Memory B cell (primary cell): ENCODE data around the gene CREB3L2.

Experiments used
- ATAC-seq: fragments of 150-1000 bp; cut with Tn5 transposase; 2 replicates; pipeline ENCODE4 v1.10.0; 2021; ENCODE audit warnings: low read depth, mild to moderate bottlenecking, moderate library complexity
- DNase-seq, 2 donors: peaks; one replicate each; pipeline ENCODE4 v3.0.0; 2022; ENCODE audit warnings: low spot score in 2 of 2
- H3K27ac Mint-ChIP-seq: one replicate; pipeline ENCODE4 v1.8.0; 2022; ENCODE audit warnings: mild to moderate bottlenecking, moderate library complexity, mixed read lengths
- H3K27me3 Mint-ChIP-seq: one replicate; pipeline ENCODE4 v1.8.0; 2022; ENCODE audit warnings: mixed read lengths
- H3K36me3 Mint-ChIP-seq: one replicate; pipeline ENCODE4 v1.8.0; 2022; ENCODE audit warnings: mild to moderate bottlenecking, mixed read lengths
- H3K4me1 Mint-ChIP-seq: one replicate; pipeline ENCODE4 v1.8.0; 2022; ENCODE audit warnings: mixed read lengths
- H3K4me3 Mint-ChIP-seq: one replicate; pipeline ENCODE4 v1.8.0; 2022; ENCODE audit warnings: mild to moderate bottlenecking, moderate library complexity, mixed read lengths
- H3K9me3 Mint-ChIP-seq: one replicate; pipeline ENCODE4 v1.8.0; 2022; ENCODE audit warnings: mixed read lengths

CREB3L2 gene

DNA sequence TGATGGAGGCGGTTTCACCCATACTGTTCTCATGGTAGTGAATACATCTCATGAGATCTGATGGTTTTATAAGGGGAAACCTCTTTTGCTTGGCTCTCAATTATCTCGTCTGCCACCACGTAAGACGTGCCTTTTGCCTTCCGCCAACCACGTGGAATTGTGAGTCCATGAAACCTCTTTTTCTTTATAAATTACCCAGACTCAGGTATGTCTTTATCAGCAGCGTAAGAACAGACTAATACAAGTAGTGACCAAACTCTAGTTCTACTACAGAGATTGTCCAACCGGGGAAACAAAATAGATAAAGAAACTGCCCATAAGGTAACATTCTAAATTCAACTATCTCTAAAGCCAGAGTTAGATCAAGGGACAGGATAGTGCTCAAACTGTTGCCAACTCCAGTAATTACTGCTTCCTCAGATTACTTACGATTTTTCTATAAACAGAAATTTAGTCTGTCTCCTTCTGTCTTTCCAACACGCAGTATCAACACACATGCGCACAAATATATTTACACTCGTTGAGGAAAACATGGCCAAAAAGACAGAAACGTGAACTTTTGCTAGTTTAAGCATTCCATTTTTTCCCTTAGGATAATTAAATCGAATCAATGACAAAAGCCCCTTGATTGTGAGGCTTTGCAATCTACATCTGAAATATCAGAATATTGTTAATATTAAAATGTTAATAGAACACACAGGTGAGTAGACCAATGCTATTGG is 36.9 kb downstream of the CREB3L2 start:
- no peak for ATAC-seq
- Mint-ChIP-seq H3K4me1 (peaks cover 16% of the 10 kb centered on the region), H3K27ac (no peak overlapping the region), H3K9me3 (no peaks in the 10 kb centered on the region), H3K27me3 (no peaks in the 10 kb centered on the region), H3K4me3 (no peak overlapping the region), H3K36me3 (peaks cover 10% of the 10 kb centered on the region)
- no peak for DNase-seq

DNA sequence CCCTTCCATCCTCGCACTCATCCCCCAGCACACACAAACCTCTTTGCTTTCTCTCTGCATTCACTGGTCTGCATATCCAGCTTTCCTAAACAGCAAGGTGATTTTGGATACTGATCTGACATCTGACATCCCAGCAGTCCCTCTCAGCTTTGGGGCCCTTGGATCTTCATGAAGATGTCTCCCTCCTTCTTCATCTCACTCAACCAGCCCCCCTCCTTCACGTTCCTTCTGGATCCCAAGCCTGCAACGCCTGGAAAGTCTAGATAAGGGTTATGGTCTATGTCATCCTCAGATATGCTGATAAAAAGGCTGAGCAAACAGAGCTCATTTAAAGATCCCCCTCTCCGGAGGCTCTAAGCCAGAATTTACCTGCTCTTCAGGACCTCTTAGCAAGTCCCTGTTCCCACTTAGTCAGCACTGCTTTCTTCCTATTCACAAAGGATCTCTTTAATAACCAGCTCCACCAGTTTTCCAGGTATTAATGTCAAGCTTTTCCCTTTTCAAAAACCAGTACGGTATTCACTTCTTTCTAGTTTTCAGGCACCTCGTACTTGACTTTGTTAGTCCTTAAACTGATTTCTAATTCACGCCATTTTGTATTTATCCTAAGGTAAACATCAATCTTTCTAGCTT is 38.9 kb downstream of the CREB3L2 start:
- ATAC-seq (no peak), DNase-seq (no peak)
- Mint-ChIP-seq H3K9me3 (no peaks in the 10 kb centered on the region), H3K36me3 (peaks cover 6% of the 10 kb centered on the region), H3K27me3 (no peaks in the 10 kb centered on the region), H3K27ac (no peak overlapping the region), H3K4me1 (peaks cover 15% of the 10 kb centered on the region), H3K4me3 (no peak overlapping the region)

GRCh38 chr7:137962491-137962874 is 39.4 kb downstream of the CREB3L2 start:
- Mint-ChIP-seq H3K27me3 (no peaks in the 10 kb centered on the region), H3K36me3 (peaks cover 6% of the 10 kb centered on the region), H3K27ac (no peak overlapping the region), H3K9me3 (no peaks in the 10 kb centered on the region), H3K4me3 (no peak overlapping the region), H3K4me1 (peaks cover 12% of the 10 kb centered on the region)
- no peak for ATAC-seq
- DNase-seq: no peak

- peaks cover 12% of the 10 kb centered on the region for H3K4me1 Mint-ChIP-seq
- ATAC-seq (peak; percentile 43), DNase-seq (no peak)
- H3K4me3 Mint-ChIP-seq: no peak overlapping the region
- no peak overlapping the region for H3K27ac Mint-ChIP-seq
- peaks cover 6% of the 10 kb centered on the region for H3K36me3 Mint-ChIP-seq
- no peaks in the 10 kb centered on the region for H3K27me3 Mint-ChIP-seq
- no peaks in the 10 kb centered on the region for H3K9me3 Mint-ChIP-seq
Measured at GRCh38 chr7:137961200-137962177, 40.4 kb downstream of the CREB3L2 start.

GRCh38 chr7:137960020-137960419 is 41.9 kb downstream of the CREB3L2 start:
- peaks cover 12% of the 10 kb centered on the region for H3K4me1 Mint-ChIP-seq
- H3K27me3 Mint-ChIP-seq: no peaks in the 10 kb centered on the region
- peaks cover 6% of the 10 kb centered on the region for H3K36me3 Mint-ChIP-seq
- no peak overlapping the region for H3K4me3 Mint-ChIP-seq
- DNase-seq (no peak), ATAC-seq (no peak)
- H3K27ac Mint-ChIP-seq: no peak overlapping the region
- no peaks in the 10 kb centered on the region for H3K9me3 Mint-ChIP-seq

GRCh38 chr7:137958470-137959431 is 43.1 kb downstream of the CREB3L2 start:
- Mint-ChIP-seq H3K4me3 (no peak overlapping the region), H3K27me3 (no peaks in the 10 kb centered on the region), H3K27ac (no peak overlapping the region), H3K36me3 (peaks cover 6% of the 10 kb centered on the region), H3K9me3 (no peaks in the 10 kb centered on the region), H3K4me1 (peaks cover 12% of the 10 kb centered on the region)
- no peak for DNase-seq
- peak; percentile 24 for ATAC-seq

GRCh38 chr7:137957887-137958286 is 44.0 kb downstream of the CREB3L2 start:
- peaks cover 9% of the 10 kb centered on the region for H3K36me3 Mint-ChIP-seq
- H3K9me3 Mint-ChIP-seq: no peaks in the 10 kb centered on the region
- H3K4me3 Mint-ChIP-seq: no peak overlapping the region
- DNase-seq (no peak), ATAC-seq (no peak)
- H3K4me1 Mint-ChIP-seq: peaks cover 15% of the 10 kb centered on the region
- H3K27me3 Mint-ChIP-seq: no peaks in the 10 kb centered on the region
- H3K27ac Mint-ChIP-seq: no peak overlapping the region

- Mint-ChIP-seq H3K9me3 (no peaks in the 10 kb centered on the region), H3K4me3 (no peak overlapping the region), H3K4me1 (peaks cover 12% of the 10 kb centered on the region)
Measured at GRCh38 chr7:137956591-137956990, 45.3 kb downstream of the CREB3L2 start.

DNA sequence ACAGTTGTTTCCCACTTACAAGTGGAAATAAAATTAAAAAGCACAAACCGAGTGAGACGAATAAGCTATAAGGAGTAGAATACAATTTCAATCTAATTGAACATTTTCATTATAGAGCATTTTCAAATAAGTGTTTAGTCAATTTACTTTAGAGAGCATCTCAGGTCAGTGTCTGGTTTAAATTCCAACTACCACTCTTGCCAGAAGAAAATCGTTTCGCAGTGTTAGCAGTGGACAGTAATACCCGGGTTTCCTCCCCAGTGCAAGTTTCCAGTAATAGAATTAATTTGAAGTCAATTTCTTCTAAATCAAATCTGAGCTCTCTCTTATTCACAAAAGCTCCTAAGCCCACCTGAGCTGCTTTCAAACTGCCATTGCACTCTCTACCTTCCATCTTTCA is 45.7 kb downstream of the CREB3L2 start:
- no peak for ATAC-seq
- no peak overlapping the region for H3K27ac Mint-ChIP-seq
- peaks cover 7% of the 10 kb centered on the region for H3K4me1 Mint-ChIP-seq
- no peaks in the 10 kb centered on the region for H3K9me3 Mint-ChIP-seq
- DNase-seq: no peak
- H3K36me3 Mint-ChIP-seq: peaks cover 5% of the 10 kb centered on the region
- no peaks in the 10 kb centered on the region for H3K27me3 Mint-ChIP-seq
- no peak overlapping the region for H3K4me3 Mint-ChIP-seq

More at GRCh38 chr7:137956591-137956990, 45.3 kb downstream of the CREB3L2 start:
- DNase-seq (no peak), ATAC-seq (no peak)
- Mint-ChIP-seq H3K27me3 (no peaks in the 10 kb centered on the region), H3K27ac (no peak overlapping the region), H3K36me3 (peaks cover 5% of the 10 kb centered on the region)

DNA sequence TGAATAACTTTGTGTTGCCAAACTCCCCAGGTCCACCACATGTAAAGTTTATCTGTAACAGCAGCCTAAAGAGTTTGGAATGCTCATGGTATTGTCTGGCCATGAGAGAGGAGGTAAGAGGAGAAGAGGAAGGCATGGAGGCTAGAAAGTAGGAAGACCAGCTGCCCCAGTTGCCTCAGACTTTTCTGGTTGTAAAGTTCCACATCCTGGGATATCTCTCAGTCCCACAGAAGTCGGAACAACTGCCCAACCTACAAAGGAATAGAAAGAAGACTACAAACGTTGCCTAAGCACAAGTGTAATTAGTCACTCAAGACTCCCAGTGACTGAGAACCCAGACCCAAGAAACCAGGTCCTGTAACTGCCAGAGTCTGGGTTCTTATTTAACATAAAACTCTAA is 47.3 kb downstream of the CREB3L2 start:
- Mint-ChIP-seq H3K36me3 (peaks cover 3% of the 10 kb centered on the region), H3K4me3 (no peak overlapping the region), H3K27ac (no peak overlapping the region), H3K27me3 (no peaks in the 10 kb centered on the region), H3K4me1 (peaks cover 6% of the 10 kb centered on the region), H3K9me3 (no peaks in the 10 kb centered on the region)
- DNase-seq (no peak), ATAC-seq (no peak)

- ATAC-seq: no peak
- peak overlapping the region; percentile 11 for H3K27ac Mint-ChIP-seq
- H3K36me3 Mint-ChIP-seq: peaks cover 3% of the 10 kb centered on the region
- H3K4me1 Mint-ChIP-seq: peaks cover 5% of the 10 kb centered on the region
- DNase-seq: no peak
- H3K9me3 Mint-ChIP-seq: no peaks in the 10 kb centered on the region
- H3K4me3 Mint-ChIP-seq: no peak overlapping the region
- no peaks in the 10 kb centered on the region for H3K27me3 Mint-ChIP-seq
Measured at GRCh38 chr7:137953665-137954470, 48.0 kb downstream of the CREB3L2 start.

- ATAC-seq: no peak
- no peaks in the 10 kb centered on the region for H3K9me3 Mint-ChIP-seq
- peaks cover 3% of the 10 kb centered on the region for H3K36me3 Mint-ChIP-seq
Measured at GRCh38 chr7:137953043-137953664, 48.7 kb downstream of the CREB3L2 start.

More at GRCh38 chr7:137953043-137953664, 48.7 kb downstream of the CREB3L2 start:
- no peak for DNase-seq
- Mint-ChIP-seq H3K4me1 (peaks cover 5% of the 10 kb centered on the region), H3K27ac (peak overlapping the region; percentile 11), H3K27me3 (no peaks in the 10 kb centered on the region), H3K4me3 (no peak overlapping the region)
